HCT116 (cell line): ENCODE measurements around the gene FAM227B. TPM values are rescaled to one million over a fixed set of nuclear protein-coding genes. Genes with fewer than 3 reads are reported as not detected.

Source experiments
- ATAC-seq: fragments of 200-7000 bp; cut with Tn5 transposase; 2 replicates; pipeline ENCODE4 v1.9.1; 2020; ENCODE audit warnings: mild to moderate bottlenecking, moderate library complexity
- BruUV-seq: library from RNA; stranded (reverse); fragments of 400-500 nt; replicated peaks from 2 replicates; lab custom pipeline; 2021; lab: Mats Ljungman, UMichigan
- CTCF ChIA-PET: fragments of 300-600 bp; sonication (Branson Sonifier 250); formaldehyde crosslinking; loops from one replicate; lab custom pipeline; 2021; ENCODE audit warnings: antibody characterized with exemption; lab: Charles Lee
- POLR2A ChIA-PET: fragments of 300-600, 350-600 bp; sonication (Branson Sonifier 250); formaldehyde crosslinking; loops from one replicate; lab custom pipeline; 2021; ENCODE audit warnings: antibody characterized with exemption; lab: Charles Lee
- RAD21 ChIA-PET, 2 experiments: fragments of 300-600 bp; sonication (Branson Sonifier 250); formaldehyde crosslinking; loops; one replicate each; lab custom pipeline; 2023; ENCODE audit warnings: low total read pairs in 2 of 2; ENCODE audit not compliant: uncharacterized antibody in 2 of 2, unreplicated experiment in 2 of 2, low non-redundant PET in 1 of 2; lab: Charles Lee
- DNase-seq: peaks from one replicate; pipeline ENCODE4 v3.0.0-alpha.2; 2010; ENCODE audit warnings: low read depth, low spot score
- H2AFZ ChIP-seq: fragments of 200-600 bp; shearing (Covaris generic), sonication (generic); 2 replicates; pipeline ENCODE4 v1.6.1; 2017; ENCODE audit warnings: low read depth, mixed run types, mixed read lengths, antibody characterized with exemption, low read length; ENCODE audit not compliant: poor library complexity, severe bottlenecking
- H3K27ac ChIP-seq: 2 replicates; pipeline ENCODE4 v1.5.1; 2012; ENCODE audit warnings: low read depth, low read length
- H3K27me3 ChIP-seq: fragments of 200-600 bp; sonication (generic); 2 replicates; pipeline ENCODE4 v1.6.1; 2016; ENCODE audit warnings: mixed run types, low read length, mixed read lengths; ENCODE audit not compliant: insufficient read depth
- H3K36me3 ChIP-seq, 2 experiments: fragments of 200-500 bp in 1 of 2; fragments of 200-600 bp in 1 of 2; sonication (Bioruptor generic) in 1 of 2; sonication (generic) in 1 of 2; 2 replicates each; pipeline versions ENCODE4 v1.5.1 to v1.6.1; 2014 to 2016; ENCODE audit warnings: low read length in 2 of 2, inconsistent platforms in 1 of 2, mixed read lengths in 1 of 2, mixed run types in 1 of 2; ENCODE audit not compliant: insufficient read depth in 2 of 2, control insufficient read depth in 1 of 2
- H3K4me1 ChIP-seq, 2 experiments: fragments of 200-600 bp in 1 of 2; sonication (generic) in 1 of 2; 2 replicates each; pipeline versions ENCODE4 v1.5.1 to v1.6.1; 2012 to 2017; ENCODE audit warnings: low read length in 2 of 2, inconsistent platforms in 1 of 2, mild to moderate bottlenecking in 1 of 2, mixed read lengths in 1 of 2, mixed run types in 1 of 2, moderate library complexity in 1 of 2; ENCODE audit not compliant: insufficient read depth in 2 of 2, control insufficient read depth in 1 of 2
- H3K4me2 ChIP-seq: fragments of 200-600 bp; sonication (generic); 2 replicates; pipeline ENCODE4 v1.6.1; 2017; ENCODE audit warnings: mixed run types, low read length, mixed read lengths
- H3K4me3 ChIP-seq, 2 experiments: fragments of 200-600 bp in 1 of 2; sonication (generic) in 1 of 2; replicated peaks in 1 of 2; 2 replicates each; pipeline ENCODE4 v1.5.1; 2011 to 2016; ENCODE audit warnings: low read length in 2 of 2, control low read depth in 1 of 2, low read depth in 1 of 2, mild to moderate bottlenecking in 1 of 2, mixed read lengths in 1 of 2, mixed run types in 1 of 2
- H3K79me2 ChIP-seq: fragments of 200-600 bp; sonication (generic); 2 replicates; pipeline ENCODE4 v1.6.1; 2017; ENCODE audit warnings: mild to moderate bottlenecking, mixed run types, low read length, moderate library complexity, mixed read lengths; ENCODE audit not compliant: insufficient read depth
- H3K9ac ChIP-seq: fragments of 200-600 bp; sonication (generic); 2 replicates; pipeline ENCODE4 v1.6.1; 2016; ENCODE audit warnings: low read length, mixed read lengths
- H3K9me2 ChIP-seq: fragments of 200-600 bp; sonication (generic), shearing (Covaris generic); 2 replicates; pipeline ENCODE4 v1.6.1; 2017; ENCODE audit warnings: mixed run types, mild to moderate bottlenecking, moderate library complexity; ENCODE audit not compliant: insufficient read depth
- H3K9me3 ChIP-seq, 2 experiments: fragments of 200-500 bp in 1 of 2; fragments of 200-600 bp in 1 of 2; sonication (Bioruptor generic) in 1 of 2; sonication (generic) in 1 of 2; 2 replicates each; pipeline ENCODE4 v1.6.1; 2014 to 2017; ENCODE audit warnings: low read length in 2 of 2, mixed read lengths in 2 of 2, inconsistent platforms in 1 of 2, low read depth in 1 of 2, mild to moderate bottlenecking in 1 of 2, mixed run types in 1 of 2, moderate library complexity in 1 of 2; ENCODE audit not compliant: control insufficient read depth in 1 of 2, insufficient read depth in 1 of 2
- H4K20me1 ChIP-seq: fragments of 200-600 bp; sonication (generic), shearing (Covaris generic); 2 replicates; pipeline ENCODE4 v1.6.1; 2017; ENCODE audit warnings: mixed run types, mild to moderate bottlenecking, moderate library complexity; ENCODE audit not compliant: insufficient read depth
- EZH2 ChIP-seq: fragments of 200-600 bp; sonication (generic); IDR thresholded peaks from 2 replicates; pipeline ENCODE4 v1.6.1; 2017; ENCODE audit warnings: antibody characterized with exemption, mixed run types
- POLR2AphosphoS5 ChIP-seq: IDR thresholded peaks from 2 replicates; pipeline ENCODE4 v1.6.1; 2011; ENCODE audit warnings: mild to moderate bottlenecking, low read depth, low read length, moderate library complexity
- REST ChIP-seq: IDR thresholded peaks from 2 replicates; pipeline ENCODE4 v1.6.1; 2012; ENCODE audit warnings: low read depth
- SIN3A ChIP-seq: IDR thresholded peaks from 2 replicates; pipeline ENCODE4 v1.6.1; 2012; ENCODE audit warnings: low read depth
- SP1 ChIP-seq: IDR thresholded peaks from 2 replicates; pipeline ENCODE4 v1.6.1; 2012; ENCODE audit warnings: low read depth
- SRF ChIP-seq: IDR thresholded peaks from 2 replicates; pipeline ENCODE4 v1.6.1; 2012; ENCODE audit warnings: low read depth
- TCF7L2 ChIP-seq: IDR thresholded peaks from 2 replicates; pipeline ENCODE4 v1.7.0; 2011; ENCODE audit warnings: borderline replicate concordance, inconsistent platforms; ENCODE audit not compliant: insufficient read depth, insufficient read length; ENCODE audit errors: extremely low read depth
- YY1 ChIP-seq: IDR thresholded peaks from 2 replicates; pipeline ENCODE4 v1.6.1; 2011; ENCODE audit warnings: low read length, low read depth, moderate library complexity, mild to moderate bottlenecking; ENCODE audit not compliant: insufficient replicate concordance; ENCODE audit errors: extremely low read depth
- ZNF274 ChIP-seq: fragments of 200-500 bp; sonication (Bioruptor generic); IDR thresholded peaks from 2 replicates; pipeline ENCODE4 v1.6.1; 2014; ENCODE audit warnings: mild to moderate bottlenecking, low read depth, low read length, inconsistent platforms
- intact Hi-C: fragments of 100-400 bp; cut with micrococcal nuclease; formaldehyde crosslinking; loops from 2 replicates; pipeline ENCODE4 v1.10.0; 2022
- total RNA-seq: library from RNA; stranded (reverse); gene quantifications from one replicate; pipeline ENCODE4 v1.2.1, GENCODE V29; 2021; ENCODE audit not compliant: unreplicated experiment

Gene FAM227B
- total RNA-seq, 1 experiment from 2014 or later = 6.9 TPM

GRCh38 chr15:49456166-49456565, 164.5 kb downstream of the FAM227B start:
- Histone ChIP-seq H3K9me3 (no peaks in the 10 kb centered on the region), H4K20me1 (no peaks in the 10 kb centered on the region), H3K4me1 (no peaks in the 10 kb centered on the region), H2AFZ (no peak overlapping the region), H3K27me3 (no peaks in the 10 kb centered on the region), H3K27ac (no peak overlapping the region), H3K36me3 (no peaks in the 10 kb centered on the region), H3K4me3 (no peak overlapping the region), H3K79me2 (no peaks in the 10 kb centered on the region), H3K4me2 (no peak overlapping the region), H3K9me2 (no peaks in the 10 kb centered on the region), H3K9ac (no peak overlapping the region)
- ATAC-seq (no peak), DNase-seq (no peak)
- CTCF ChIA-PET = interaction anchor here (1.5 kb wide), 1 partner anchor 15 kb away, joined by 4 read pairs; no protein-coding TSS in a partner anchor
- BruUV-seq = no TSS peak
- POLR2A ChIA-PET = no interaction called here
- TF ChIP-seq TCF7L2 = no peak
- RAD21 ChIA-PET = no interaction called here
- intact Hi-C loops = no loop called here

- ATAC-seq = no peak
- H2AFZ ChIP-seq = no peak overlapping the region
- H3K4me1 ChIP-seq = no peaks in the 10 kb centered on the region
- H3K9me3 ChIP-seq = no peaks in the 10 kb centered on the region
- no peaks in the 10 kb centered on the region for H3K79me2 ChIP-seq
- intact Hi-C loops = no loop called here
- H3K4me3 ChIP-seq = no peak overlapping the region
- BruUV-seq = no TSS peak
- RAD21 ChIA-PET = no interaction called here
- no peaks in the 10 kb centered on the region for H3K27me3 ChIP-seq
- no peak overlapping the region for H3K9ac ChIP-seq
- DNase-seq = no peak
- no peaks in the 10 kb centered on the region for H4K20me1 ChIP-seq
- CTCF ChIA-PET = no interaction called here
- H3K9me2 ChIP-seq = no peaks in the 10 kb centered on the region
- TF ChIP-seq EZH2 = no peak
- TF ChIP-seq, all 23 proteins: peak for 0
- POLR2A ChIA-PET = no interaction called here
- Histone ChIP-seq H3K27ac (no peak overlapping the region), H3K36me3 (no peaks in the 10 kb centered on the region), H3K4me2 (no peak overlapping the region)
Measured at GRCh38 chr15:49452595-49452994, 168.0 kb downstream of the FAM227B start.

- DNase-seq (no peak), ATAC-seq (no peak)
- Histone ChIP-seq H3K9me2 (no peaks in the 10 kb centered on the region), H3K9me3 (no peaks in the 10 kb centered on the region), H4K20me1 (no peaks in the 10 kb centered on the region), H3K27ac (no peak overlapping the region), H2AFZ (no peak overlapping the region), H3K27me3 (no peaks in the 10 kb centered on the region), H3K36me3 (no peaks in the 10 kb centered on the region), H3K79me2 (no peaks in the 10 kb centered on the region), H3K4me2 (no peak overlapping the region), H3K9ac (no peak overlapping the region), H3K4me3 (no peak overlapping the region), H3K4me1 (no peaks in the 10 kb centered on the region)
- intact Hi-C loops = no loop called here
- ChIA-PET POLR2A (no interaction called here), RAD21 (no interaction called here), CTCF (no interaction called here)
- no TSS peak for BruUV-seq
- no peak for TF ChIP-seq ZNF274
- no peak for TF ChIP-seq SP1
- no peak for TF ChIP-seq SRF
- TF ChIP-seq YY1 = no peak
- TF ChIP-seq EZH2 = no peak
- TF ChIP-seq REST = no peak
- TF ChIP-seq POLR2AphosphoS5 = no peak
- TF ChIP-seq SIN3A = no peak
Measured at GRCh38 chr15:49441816-49442215, 178.8 kb downstream of the FAM227B start.
